Progenitor cell of endocrine pancreas (in vitro differentiated cells): ENCODE data around the gene ARHGAP26. TPM values are rescaled to one million over a fixed set of nuclear protein-coding genes. Genes with fewer than 3 reads are reported as not detected.
A peak's percentile ranks its signal among the peaks of the same experiment; 100 is the strongest.

Experiments
- DNase-seq: peaks from one replicate; pipeline ENCODE4 v3.0.0; 2021; ENCODE audit warnings: low spot score; ENCODE audit not compliant: unreplicated experiment
- H3K27ac Mint-ChIP-seq: 2 replicates; pipeline ENCODE4 v1.8.0; 2021; ENCODE audit warnings: mild to moderate bottlenecking, moderate library complexity, mixed read lengths
- H3K27me3 Mint-ChIP-seq: 2 replicates; pipeline ENCODE4 v1.8.0; 2021; ENCODE audit warnings: mixed read lengths
- H3K36me3 Mint-ChIP-seq: 2 replicates; pipeline ENCODE4 v1.8.0; 2022; ENCODE audit warnings: mixed read lengths; ENCODE audit not compliant: insufficient read depth
- H3K4me1 Mint-ChIP-seq: 2 replicates; pipeline ENCODE4 v1.8.0; 2021; ENCODE audit warnings: low read depth, mixed read lengths
- H3K4me3 Mint-ChIP-seq: 2 replicates; pipeline ENCODE4 v1.8.0; 2021; ENCODE audit warnings: low read depth, mild to moderate bottlenecking, moderate library complexity, mixed read lengths
- H3K9me3 Mint-ChIP-seq: 2 replicates; pipeline ENCODE4 v1.8.0; 2021; ENCODE audit warnings: low read depth, mixed read lengths
- CTCF ChIP-seq: fragments of 200-600 bp; sonication (generic); IDR thresholded peaks from one replicate; pipeline ENCODE4 v1.5.0; 2021; ENCODE audit warnings: antibody characterized with exemption, mild to moderate bottlenecking; ENCODE audit not compliant: unreplicated experiment
- long read RNA-seq: library from polyadenylated mRNA; unstranded; transcript quantifications from one replicate; pipeline ENCODE4 v2.0.0, GENCODE V29; 2020
- total RNA-seq: library from RNA; stranded (reverse); gene quantifications from 2 replicates; pipeline ENCODE4 v1.2.1, GENCODE V29; 2021

The ARHGAP26 gene
- 21.3 and 24.5 TPM in 2 replicates for total RNA-seq
- long read RNA-seq, partial matches to known transcripts = 1 of 10 reads
- long read RNA-seq, other reads (novel, unspliced or antisense) = 9 of 10 reads

- Mint-ChIP-seq H3K4me1 (peaks cover 10% of the 10 kb centered on the region), H3K27ac (peak within 1 kb of the TSS; percentile 98), H3K9me3 (no peaks in the 10 kb centered on the region), H3K4me3 (peak within 1 kb of the TSS; percentile 96), H3K36me3 (no peaks in the 10 kb centered on the region), H3K27me3 (peaks cover 10% of the 10 kb centered on the region)
- TF ChIP-seq CTCF = no peak
- peak; percentile 94 for DNase-seq
Observed at GRCh38 chr5:142769793-142770649, at the start of gene ARHGAP26. Gene ARHGAP26 (plus strand): TSS chr5:142770377. CDS start chr5:142770762, 385 bp downstream.

DNA sequence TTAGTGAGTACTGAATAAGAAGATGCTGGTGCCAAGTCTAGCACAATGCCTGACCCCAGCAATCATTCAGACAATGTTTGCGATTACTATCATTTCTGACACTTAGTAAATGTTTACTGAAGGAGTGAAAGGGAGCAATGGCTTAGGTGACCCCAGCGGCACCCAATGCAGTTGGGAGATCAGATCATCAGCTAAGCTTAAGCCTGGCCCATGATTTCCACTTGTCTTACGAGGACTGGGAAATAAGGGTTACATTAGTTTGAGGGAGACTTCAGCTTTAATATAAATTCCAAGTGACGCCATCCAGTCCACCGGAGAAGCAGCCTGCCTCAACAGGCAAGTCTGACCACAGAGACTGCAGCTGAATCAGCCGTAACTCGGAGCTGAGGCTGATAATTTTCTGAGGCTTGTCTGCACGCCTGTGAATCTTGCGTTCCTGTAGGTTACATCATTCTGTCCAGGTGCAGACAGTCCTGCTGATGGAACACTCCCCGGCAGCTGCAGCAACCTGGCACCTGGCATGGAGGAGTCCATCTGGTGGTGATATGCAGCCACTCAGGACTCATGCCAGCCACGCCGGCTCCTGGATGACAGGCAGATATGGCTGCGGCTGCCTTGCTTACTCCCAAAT lies 49.4 kb upstream of the ARHGAP26 start:
- peaks cover 17% of the 10 kb centered on the region for H3K27me3 Mint-ChIP-seq
- no peak for TF ChIP-seq CTCF
- H3K27ac Mint-ChIP-seq = peak overlapping the region; percentile 36
- H3K9me3 Mint-ChIP-seq = no peaks in the 10 kb centered on the region
- peaks cover 22% of the 10 kb centered on the region for H3K4me1 Mint-ChIP-seq
- no peak for DNase-seq
- no peak overlapping the region for H3K4me3 Mint-ChIP-seq
- no peaks in the 10 kb centered on the region for H3K36me3 Mint-ChIP-seq

- no peaks in the 10 kb centered on the region for H3K9me3 Mint-ChIP-seq
Observed at GRCh38 chr5:142722146-142722545, 48.0 kb upstream of the ARHGAP26 start.

DNA sequence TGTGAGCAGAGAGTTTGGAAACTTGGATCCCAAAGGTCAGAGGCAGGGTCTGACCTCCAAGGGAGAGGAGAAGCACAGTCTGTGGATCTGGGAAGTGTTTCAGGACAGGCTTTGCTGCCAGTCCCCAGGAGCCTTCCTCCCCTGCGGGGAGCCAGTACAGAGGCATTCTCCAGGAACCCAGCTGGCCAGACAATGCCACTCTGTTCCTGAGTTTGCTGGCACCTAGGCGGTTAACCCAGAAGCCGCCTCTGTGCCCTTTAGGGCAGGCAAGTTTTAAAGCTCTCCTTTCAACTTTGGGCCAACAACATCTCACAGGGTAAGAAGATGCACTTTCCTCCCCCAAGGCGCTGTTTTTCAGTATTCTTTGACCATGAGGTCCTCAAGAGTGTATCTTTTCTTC lies 47.3 kb upstream of the ARHGAP26 start:
- no peak overlapping the region for H3K27ac Mint-ChIP-seq
- H3K9me3 Mint-ChIP-seq = no peaks in the 10 kb centered on the region
- no peaks in the 10 kb centered on the region for H3K36me3 Mint-ChIP-seq
- TF ChIP-seq CTCF = no peak
- DNase-seq = no peak
- H3K27me3 Mint-ChIP-seq = peaks cover 16% of the 10 kb centered on the region
- peaks cover 20% of the 10 kb centered on the region for H3K4me1 Mint-ChIP-seq
- H3K4me3 Mint-ChIP-seq = no peak overlapping the region

More at GRCh38 chr5:142722146-142722545, 48.0 kb upstream of the ARHGAP26 start:
- TF ChIP-seq CTCF = no peak
- Mint-ChIP-seq H3K4me3 (no peak overlapping the region), H3K27ac (no peak overlapping the region), H3K36me3 (no peaks in the 10 kb centered on the region), H3K4me1 (peaks cover 22% of the 10 kb centered on the region), H3K27me3 (peaks cover 16% of the 10 kb centered on the region)
- no peak for DNase-seq

DNA sequence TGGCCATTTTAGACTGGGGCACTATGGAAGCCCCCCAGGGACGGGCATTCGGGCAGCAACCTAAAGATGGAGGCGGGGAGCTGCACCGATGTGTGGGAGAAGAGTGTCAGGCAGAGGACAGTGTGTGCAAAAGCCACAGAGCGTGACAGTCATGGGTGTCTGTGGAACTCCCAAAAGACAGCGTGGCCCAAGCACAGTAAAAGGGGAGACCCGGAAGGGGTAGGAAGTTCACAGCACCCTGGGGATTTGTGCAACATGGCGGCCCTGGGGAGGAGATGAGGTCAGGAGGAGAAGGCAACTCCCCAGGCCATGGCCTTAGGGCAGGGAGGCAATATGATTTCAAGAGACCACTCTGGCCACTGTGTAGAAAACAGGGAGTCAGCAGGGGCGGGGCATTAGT lies 45.4 kb upstream of the ARHGAP26 start:
- no peak for TF ChIP-seq CTCF
- Mint-ChIP-seq H3K4me1 (peaks cover 14% of the 10 kb centered on the region), H3K4me3 (no peak overlapping the region), H3K36me3 (no peaks in the 10 kb centered on the region), H3K27me3 (peaks cover 13% of the 10 kb centered on the region), H3K27ac (no peak overlapping the region), H3K9me3 (no peaks in the 10 kb centered on the region)
- DNase-seq = no peak
